Ecto neural progenitor cell (in vitro differentiated cells): Measurements from ENCODE around the gene EPB41L1.

Source experiments
- DNase-seq: peaks from one replicate; pipeline ENCODE4 v3.0.0-alpha.2; 2018; ENCODE audit warnings: low spot score

Gene EPB41L1

GRCh38 chr20:36155991-36156390, 1.5 kb downstream of the EPB41L1 start:
- no peak for DNase-seq

DNA sequence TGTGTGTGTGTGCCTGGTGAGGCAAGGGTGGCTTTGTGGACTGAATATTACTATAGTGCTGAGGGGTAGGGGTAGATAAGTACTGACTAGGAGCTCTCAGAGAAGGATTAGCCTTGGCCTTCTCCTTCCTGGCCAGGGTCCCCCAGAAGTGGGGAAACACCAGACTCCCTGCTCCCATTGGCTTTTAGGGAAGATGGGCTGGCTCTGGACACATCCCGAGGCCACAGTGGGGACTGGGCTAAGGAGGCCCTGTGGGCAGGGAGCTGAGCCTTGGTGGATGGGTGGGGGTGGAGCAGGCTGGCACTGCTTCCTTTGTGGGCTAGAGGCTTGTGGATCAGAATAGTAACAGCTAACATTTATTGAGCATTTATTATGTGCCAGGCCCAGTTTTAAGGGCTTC, 3.1 kb downstream of the EPB41L1 start:
- no peak for DNase-seq

GRCh38 chr20:36158160-36158741, 3.7 kb downstream of the EPB41L1 start:
- no peak for DNase-seq

DNA sequence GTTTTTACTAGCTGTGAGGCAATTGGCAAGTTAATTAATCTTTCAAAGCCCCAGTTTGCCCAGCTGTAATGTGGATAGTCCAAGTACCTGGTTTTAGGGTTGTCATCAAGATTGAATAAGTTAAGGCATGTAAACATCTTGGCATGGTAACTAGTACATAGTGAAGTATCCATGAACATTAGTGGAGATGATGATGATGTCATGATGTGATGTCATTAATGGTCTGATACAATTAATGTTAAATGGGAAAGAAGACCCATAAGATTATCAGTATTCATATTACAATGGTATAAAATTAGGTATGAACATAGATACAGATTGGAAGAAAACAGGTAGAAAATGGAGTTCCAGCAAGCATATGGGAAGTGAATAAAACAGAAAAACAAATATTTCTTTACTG, 5.3 kb downstream of the EPB41L1 start:
- no peak for DNase-seq

DNA sequence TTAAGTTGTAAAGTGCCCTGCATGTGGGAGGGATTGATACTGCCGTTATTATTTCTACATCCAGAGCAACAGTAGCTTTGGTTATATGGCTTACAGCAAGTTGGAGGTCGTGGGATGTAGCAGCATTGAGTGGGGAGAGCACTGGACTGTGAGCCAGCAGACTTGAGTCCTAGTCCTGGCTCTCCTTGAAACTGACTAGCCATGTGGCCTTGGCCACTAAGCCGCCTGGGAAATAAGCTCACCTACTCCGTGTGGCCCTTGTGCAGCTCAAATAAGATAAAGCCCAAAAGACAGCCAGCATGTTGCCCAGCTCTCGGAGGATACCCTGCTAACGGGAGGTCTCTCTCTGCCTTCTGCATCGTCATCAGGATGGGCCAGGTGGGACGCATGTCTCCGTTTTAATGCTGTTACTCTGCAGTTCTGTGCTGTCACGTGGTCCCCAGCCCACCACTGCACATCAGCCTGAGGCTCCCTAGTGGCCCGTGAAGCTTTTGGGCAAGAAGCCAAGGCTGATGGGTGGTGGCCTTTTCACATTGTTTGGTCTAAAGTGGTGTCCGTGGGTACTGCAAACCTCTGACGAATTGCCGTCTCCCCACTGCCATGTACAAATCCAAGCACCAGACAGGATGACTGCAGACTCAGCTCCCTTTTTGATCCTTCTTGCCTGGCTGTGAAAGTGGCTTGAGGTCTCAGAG, 7.9 kb downstream of the EPB41L1 start:
- DNase-seq, result no peak

DNA sequence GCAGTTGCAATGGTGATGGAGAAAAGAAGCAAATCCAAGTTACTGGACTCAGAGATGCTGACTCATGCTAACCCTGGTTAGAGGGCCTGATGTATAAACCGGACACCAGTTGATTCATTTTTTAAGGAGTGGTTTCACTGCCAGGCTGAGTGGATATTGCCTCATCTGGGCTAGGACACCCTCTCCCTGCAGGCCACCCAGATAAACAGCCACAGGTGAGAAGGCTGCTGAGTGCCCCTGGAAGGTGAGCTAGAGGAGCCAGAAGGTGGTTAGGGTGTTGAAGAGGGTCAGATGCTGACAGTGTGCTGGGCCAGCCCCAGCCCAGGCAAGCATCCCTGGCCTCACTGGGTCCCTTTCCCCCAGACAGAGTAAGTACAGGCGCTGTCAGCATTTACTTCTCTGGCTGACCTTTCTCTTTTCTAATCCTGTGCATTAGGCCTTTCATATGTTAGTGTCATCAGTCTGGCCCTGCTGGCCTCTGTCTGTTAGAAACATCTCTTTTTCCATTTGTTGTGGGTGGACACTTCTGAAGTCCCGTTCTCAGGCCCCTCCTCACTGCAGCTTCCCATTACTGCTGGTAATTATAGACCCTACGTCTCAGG, 13.5 kb downstream of the EPB41L1 start:
- DNase-seq, result no peak

- no peak for DNase-seq
Observed at GRCh38 chr20:36170542-36171215, 16.1 kb downstream of the EPB41L1 start.

GRCh38 chr20:36173451-36173933, 19.0 kb downstream of the EPB41L1 start:
- peak; percentile 91 for DNase-seq

DNA sequence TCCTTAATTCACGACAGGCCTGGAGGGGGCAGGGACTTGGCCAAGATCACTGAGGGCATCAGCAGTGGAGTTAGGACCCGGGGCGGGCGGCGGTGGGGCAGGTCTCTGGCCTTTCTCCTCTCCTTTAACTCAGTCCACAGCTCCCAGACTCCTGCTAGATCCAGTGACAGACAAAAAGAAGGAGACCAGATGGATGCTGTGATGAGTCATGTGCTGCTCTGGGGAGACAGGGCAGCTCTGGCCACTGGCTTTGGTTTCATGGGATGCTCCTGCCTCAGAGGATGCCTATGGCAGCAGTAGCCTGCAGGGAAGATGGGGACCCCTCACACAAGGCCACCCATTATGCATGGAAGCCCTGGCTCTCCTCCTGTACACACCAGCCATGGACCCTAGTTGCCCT, 20.5 kb downstream of the EPB41L1 start:
- DNase-seq, result no peak

DNA sequence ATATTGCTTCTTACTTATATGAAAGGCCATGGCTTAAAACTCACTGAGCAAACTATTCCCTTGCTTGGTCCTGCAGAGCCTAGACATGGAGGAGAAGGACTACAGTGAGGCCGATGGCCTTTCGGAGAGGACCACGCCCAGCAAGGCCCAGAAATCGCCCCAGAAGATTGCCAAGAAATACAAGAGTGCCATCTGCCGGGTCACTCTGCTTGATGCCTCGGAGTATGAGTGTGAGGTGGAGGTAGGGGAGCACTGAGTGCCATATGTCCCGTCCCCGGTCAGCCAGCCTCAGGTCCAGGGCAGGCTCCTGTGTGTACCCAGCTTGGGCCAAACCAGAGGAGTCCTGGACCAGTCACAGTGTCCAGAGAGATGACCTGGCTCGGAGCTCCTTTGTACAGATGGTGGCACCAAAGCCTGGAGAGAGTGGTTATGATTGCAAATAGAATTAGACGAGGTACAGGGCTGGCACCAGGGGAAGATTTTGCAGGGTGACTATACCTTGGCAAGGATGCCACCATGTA, 21.0 kb downstream of the EPB41L1 start:
- no peak for DNase-seq

GRCh38 chr20:36177716-36178115, 23.2 kb downstream of the EPB41L1 start:
- no peak for DNase-seq

DNA sequence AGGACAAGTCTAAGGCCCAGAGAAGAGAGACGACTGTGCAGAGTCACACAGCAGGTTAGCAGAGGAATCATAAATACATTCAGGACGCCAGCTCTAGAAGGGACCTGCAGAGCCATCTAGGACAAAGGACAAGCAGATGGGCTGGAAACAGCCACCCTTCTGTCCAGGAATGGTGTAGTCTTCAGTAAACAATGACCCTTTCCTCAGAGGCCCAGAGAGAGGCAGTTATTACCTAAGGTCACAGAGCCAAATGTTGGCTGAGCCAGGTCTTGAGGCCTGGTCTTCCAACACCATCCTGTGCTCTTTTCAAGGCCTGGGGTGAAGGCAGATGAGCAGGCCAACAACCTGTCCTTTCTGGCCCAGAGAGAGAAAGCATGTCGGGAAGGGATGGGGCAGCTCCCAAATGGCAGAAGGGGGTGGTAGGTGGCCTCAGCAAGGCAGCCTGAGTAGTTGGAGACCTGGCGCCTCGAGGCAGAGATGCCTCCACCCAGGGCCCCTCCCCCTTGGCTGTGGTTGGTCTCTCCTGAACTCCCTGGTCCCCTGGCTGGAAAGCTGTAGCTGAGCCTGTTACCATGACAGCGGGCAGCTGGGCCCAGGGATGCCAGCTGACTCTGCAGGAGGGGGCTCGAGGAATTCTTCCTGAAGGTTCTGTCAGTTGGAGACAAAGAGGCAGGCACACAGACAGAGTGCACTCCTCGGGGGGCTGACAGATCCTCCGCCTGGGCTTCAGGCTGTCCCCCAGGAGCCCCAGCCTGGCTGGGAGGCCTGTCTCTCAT, 24.8 kb downstream of the EPB41L1 start:
- peak; percentile 83 for DNase-seq

DNA sequence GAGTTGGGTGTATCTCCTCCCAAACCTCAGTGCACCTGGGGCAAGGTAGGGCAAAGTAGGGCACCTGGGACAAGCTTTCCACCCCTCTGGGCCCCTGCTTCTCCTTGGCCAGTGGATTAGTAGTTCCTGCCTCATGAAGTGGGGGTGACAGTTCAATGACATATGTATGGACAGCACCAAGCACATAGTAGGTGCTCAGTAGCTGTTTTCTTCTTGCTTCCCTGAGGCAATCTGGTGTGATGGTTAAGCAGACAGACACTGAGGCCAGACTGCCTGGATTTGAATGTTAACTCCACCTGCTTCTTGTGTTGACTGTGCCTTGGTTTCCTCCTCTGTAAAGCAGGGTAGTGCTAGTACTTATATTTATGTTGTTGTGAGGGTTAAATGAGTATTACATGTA, 25.8 kb downstream of the EPB41L1 start:
- DNase-seq, result no peak

GRCh38 chr20:36181934-36182603, 27.5 kb downstream of the EPB41L1 start:
- no peak for DNase-seq

DNA sequence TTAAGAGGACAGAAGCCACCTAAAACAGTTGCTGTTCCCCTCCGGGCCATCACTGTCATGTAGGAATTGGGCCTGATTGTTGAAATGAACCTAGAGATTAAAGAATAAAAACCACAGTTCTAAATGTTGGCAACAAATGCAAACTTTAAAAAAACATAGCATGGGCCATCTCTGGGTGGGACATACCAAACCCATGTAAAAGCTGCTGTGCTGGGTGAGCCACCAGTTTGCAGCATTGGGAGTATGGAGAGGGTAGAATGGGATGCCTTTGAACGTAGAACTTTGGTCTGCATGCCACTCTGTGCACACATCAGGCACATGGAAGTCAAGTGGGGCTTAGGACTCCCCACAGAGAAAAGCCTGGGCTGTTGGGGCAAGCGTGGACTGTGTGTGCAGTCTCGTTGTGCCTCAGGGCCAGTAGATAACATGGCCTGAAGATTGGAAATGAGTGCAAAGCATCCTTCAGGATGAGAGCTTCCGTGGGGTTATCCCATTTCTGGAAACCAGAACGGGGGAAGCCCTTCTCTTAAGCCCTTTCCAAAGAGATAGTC, 28.1 kb downstream of the EPB41L1 start:
- no peak for DNase-seq

DNA sequence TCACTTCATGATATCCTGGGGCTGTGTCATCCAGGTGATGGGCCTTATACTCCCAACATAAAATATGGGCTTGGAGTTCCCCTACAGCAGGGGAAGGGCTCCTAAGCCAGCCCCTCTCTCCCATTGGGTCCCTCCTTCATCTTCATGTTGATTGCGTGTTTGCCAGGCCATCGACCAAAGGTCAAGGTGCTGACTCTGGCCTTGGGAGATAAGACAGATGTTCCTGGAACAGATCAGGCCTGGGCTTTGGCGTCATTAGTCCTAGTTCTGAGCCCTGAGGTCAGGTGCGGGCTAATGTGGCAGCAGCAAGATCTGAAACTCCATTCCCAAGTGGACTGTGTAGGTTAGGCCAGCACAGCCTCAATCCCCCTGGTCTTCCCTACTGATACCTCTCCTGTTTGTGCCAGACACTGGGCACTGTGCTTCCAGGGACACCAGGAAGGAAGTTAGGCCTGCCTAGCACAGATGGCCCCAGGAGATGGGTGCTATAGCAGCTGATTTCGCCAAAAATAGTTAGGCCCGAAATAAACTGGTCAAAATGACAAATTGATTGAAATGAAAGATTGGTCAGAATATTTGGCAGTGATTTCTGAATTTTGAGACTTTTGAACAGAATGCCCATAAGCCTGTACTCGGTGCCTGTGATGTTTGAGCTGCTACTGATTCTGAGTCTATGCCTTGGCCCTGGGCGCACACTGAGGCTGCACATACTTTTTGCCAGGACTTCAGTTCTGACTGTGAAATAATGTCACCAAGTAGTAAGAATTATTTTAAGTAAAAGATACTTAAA, 28.8 kb downstream of the EPB41L1 start:
- DNase-seq, result no peak

GRCh38 chr20:36184816-36185776, 30.6 kb downstream of the EPB41L1 start:
- no peak for DNase-seq

GRCh38 chr20:36193977-36194712, 39.6 kb downstream of the EPB41L1 start:
- DNase-seq, result no peak
